NCI-H128 (cell line): ENCODE measurements around the gene POLR1H.
"Not testable (repeated sequence)": the region's sequence is repeated elsewhere in the genome, so short reads cannot be mapped to it uniquely, and the experiment has no call there.

Experiments used
- DNase-seq: peaks from one replicate; lab custom pipeline; 2025; ENCODE audit not compliant: unreplicated experiment; lab: John Stamatoyannopoulos, UW

POLR1H gene, protein sequence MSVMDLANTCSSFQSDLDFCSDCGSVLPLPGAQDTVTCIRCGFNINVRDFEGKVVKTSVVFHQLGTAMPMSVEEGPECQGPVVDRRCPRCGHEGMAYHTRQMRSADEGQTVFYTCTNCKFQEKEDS

GRCh38 chr6:30061092-30061857, at the start of gene POLR1H:
Gene POLR1H (plus strand): TSS chr6:30061265. CDS start chr6:30061525, 260 bp downstream.
- peak; percentile 93 for DNase-seq

- DNase-seq: no peak
These were observed 47.7 kb upstream of the POLR1H start for GRCh38 chr6:30013291-30013922.

DNA sequence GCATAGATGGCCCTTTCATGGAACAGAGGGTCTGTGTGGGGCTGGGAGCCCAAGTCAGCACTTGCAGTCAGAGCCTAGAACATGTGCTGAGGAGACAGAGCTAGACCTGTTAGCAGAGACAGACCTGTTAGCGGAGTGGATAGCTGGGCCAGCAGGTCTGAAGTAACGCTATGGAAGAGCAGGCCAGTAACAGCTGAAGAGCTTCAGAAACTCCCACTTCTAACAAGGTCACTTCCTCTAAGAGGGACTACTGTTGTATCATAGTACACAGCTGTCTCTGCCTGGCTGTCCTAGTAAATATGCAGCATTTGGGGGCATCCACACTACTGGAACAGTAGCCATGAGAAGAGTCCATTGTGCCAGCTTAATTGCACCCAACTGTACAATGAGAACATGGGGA, 41.2 kb upstream of the POLR1H start:
- no peak for DNase-seq

DNA sequence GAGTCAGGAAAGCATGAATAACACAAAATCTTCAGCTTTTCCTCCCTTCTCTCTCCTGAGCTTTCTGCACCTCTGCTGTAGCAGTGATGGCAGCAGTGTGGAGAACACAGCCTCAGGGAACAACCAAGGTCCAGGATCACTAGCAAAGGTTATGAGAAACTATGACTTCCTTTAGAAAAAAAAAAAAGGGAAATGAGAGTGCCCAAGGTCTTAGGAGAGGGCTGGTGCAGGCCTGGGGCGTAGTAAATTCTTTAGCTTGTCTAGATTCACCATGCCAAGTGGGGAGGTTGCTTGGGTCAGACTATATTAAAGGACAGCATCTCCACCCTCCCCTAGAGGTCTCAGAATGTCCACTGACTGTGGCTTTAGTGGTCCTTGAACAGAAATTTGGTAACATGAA, 40.4 kb upstream of the POLR1H start:
- DNase-seq: no peak

- DNase-seq: no peak
These were observed 38.9 kb upstream of the POLR1H start for GRCh38 chr6:30022189-30022588.

- DNase-seq: not testable (repeated sequence)
These were observed 38.4 kb upstream of the POLR1H start for GRCh38 chr6:30022712-30023111.

GRCh38 chr6:30025186-30025585, 35.9 kb upstream of the POLR1H start:
- no peak for DNase-seq

DNA sequence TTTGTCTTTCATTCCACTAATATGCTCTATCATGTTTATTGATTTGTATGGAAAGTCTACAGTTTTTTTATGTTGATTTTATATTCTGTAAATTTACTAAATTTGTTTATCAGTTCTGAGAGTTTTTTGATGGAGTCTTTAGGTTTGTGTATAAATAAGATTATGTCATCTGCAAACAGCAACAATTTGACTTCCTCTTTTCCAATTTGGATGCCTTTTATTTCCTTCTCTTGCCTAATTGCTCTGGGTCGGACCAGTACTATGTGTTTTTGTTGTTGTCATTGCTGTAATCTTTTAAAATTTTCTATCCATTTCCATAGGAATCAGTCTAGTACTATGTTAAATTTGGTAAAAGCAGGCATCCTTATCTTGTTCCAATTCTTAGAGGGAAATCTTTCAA, 31.5 kb upstream of the POLR1H start:
- no peak for DNase-seq

GRCh38 chr6:30031381-30031780, 29.7 kb upstream of the POLR1H start:
- no peak for DNase-seq

- DNase-seq: not testable (repeated sequence)
These were observed 27.6 kb upstream of the POLR1H start for GRCh38 chr6:30033440-30033839.

DNA sequence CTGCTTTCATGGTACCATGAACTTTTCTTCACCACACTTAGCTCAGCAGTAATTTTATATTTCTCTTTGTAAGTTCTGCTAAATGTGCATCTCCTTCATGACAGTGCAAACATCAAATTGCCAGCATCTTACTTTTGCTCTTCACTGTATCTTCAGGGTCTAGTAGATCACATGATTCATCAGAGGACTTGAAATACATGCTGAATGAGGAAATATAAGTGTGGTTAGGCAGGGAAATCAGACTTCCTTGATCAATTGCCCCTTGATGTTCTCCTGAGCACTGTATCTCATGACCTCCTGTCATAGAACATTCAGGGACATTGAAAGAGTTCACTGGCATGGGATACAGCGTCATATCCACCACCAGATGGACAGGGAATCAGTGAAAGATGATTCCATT, 25.3 kb upstream of the POLR1H start:
- DNase-seq: no peak

DNA sequence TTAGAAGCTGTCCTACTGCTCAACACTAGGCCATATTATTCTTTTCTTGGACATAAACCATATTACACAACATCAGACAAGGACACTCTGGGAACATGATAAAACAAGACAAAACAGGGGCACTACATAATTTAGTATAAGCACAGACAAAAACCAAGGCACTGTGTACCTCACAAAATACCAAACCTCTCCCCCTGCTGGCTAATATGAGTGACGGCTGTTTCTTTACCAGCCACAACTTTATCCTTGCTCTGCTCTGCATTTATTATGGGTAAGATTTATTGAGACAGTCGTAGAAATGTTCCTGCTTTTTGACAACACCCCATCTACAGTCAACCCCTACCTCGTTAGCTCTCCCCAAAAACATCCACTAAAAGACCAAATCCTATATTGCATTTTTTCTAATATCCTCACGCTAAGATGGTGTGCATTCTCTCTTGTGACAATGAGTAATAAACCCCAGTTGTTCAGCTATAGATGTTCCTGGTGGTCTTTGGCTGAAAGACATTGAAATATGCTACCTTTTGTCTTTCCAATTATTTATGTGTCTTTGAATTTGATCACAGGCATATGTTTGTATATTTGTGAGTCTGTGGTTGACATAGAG, 23.8 kb upstream of the POLR1H start:
- no peak for DNase-seq

GRCh38 chr6:30041221-30041620, 19.8 kb upstream of the POLR1H start:
- no peak for DNase-seq

- DNase-seq: no peak
These were observed 19.2 kb upstream of the POLR1H start for GRCh38 chr6:30041821-30042220.

- DNase-seq: no peak
These were observed 18.6 kb upstream of the POLR1H start for GRCh38 chr6:30042476-30042875.

DNA sequence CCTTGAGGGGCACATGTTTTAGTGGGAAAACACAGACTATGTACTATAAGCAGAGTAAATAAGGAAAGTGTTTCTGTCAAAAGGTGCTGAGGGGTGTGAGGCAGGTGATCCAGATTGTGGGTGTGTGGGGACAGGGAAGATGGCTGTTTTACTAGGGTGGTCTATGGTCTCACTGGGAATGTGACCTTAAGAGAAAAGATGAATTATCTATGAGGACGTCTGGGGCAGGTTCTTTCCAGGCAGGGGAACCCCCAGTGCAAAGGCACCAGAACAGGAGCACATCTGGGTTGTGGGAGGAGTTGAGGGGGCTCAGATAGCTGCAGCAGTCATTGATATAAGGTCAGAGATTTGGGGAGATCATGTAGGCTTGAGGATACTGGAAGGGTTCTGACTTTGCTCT, 18.2 kb upstream of the POLR1H start:
- no peak for DNase-seq

DNA sequence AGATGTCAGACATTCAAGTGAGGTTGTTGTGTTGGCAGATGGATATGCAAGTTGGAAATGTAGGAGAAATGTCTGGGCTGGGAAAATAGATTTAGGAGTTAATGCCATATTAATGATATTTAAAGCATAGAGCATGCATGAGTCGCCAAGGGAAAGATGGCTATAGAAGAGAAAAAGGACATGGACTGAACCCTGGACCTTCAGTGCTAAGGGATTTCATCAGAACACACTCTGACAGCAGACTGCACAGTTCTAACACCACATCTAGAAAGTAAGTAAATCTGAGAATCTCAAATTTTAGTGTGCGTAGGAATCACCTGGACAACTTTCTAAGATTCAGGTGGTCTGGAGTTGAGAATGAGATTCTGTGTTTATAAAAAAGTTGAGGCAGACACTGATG, 17.3 kb upstream of the POLR1H start:
- no peak for DNase-seq

DNA sequence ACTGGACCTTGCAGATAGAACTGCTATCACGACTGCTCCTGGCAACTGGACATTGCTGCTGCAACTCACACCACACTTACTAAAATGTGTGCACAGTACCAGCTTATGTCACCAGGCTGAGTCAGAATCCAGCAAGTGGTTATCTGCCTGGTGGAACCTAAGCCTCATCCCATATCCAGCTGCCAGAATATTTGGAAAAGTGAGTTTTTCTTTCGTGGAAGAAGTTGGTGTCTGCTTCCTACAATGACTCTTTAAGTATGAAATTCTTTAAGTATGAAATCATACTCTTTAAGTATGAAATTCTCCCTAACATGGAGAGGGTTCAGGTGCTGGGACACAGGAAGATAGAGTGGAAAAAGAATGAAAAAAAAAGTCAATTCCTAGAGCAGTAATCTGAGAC, 16.4 kb upstream of the POLR1H start:
- DNase-seq: no peak

GRCh38 chr6:30047220-30047619, 13.8 kb upstream of the POLR1H start:
- DNase-seq: no peak

DNA sequence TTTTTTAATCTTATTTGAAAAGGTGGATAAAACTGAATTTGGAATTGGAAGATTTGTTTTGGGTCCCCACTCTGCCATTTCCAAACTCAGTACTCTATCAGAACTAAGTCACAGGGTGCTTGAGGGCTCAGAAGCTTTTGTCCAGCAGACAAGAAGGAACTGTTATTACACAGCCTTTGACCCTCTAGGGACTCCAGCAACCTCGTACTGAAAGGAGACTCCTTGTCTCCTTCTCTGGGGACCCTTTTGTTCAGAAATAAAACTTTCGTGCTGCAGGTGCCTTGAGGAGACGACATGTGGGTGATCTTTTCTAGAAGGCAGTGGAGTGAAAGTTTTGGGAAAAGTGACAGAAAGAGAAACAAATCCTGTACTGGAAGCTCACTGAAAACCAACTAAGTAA, 7.4 kb upstream of the POLR1H start:
- no peak for DNase-seq

- no peak for DNase-seq
These were observed 5.6 kb upstream of the POLR1H start for GRCh38 chr6:30055513-30055912.

- DNase-seq: no peak
These were observed 416 bp upstream of the POLR1H start for GRCh38 chr6:30060606-30061091.
